IMR-90 (cell line): Measurements from ENCODE around the gene TBX4. TPM values are rescaled to one million over a fixed set of nuclear protein-coding genes. Genes with fewer than 3 reads are reported as not detected.

Experiments used
- ATAC-seq: fragments of 200-7000 bp; cut with Tn5 transposase; 2 replicates; pipeline ENCODE4 v1.9.1; 2020; ENCODE audit warnings: low read depth, mild to moderate bottlenecking, moderate library complexity
- BruUV-seq: library from RNA; stranded (reverse); fragments of 400-500 nt; replicated peaks from 2 replicates; lab custom pipeline; 2021; lab: Mats Ljungman, UMichigan
- CTCF ChIA-PET: fragments of 300-600 bp; formaldehyde crosslinking; extraction: SDS; loops from one replicate; lab custom pipeline; 2021; ENCODE audit warnings: antibody characterized with exemption; lab: Yijun Ruan, JAX
- POLR2A ChIA-PET: fragments of 300-600 bp; sonication (Branson Sonifier 250); formaldehyde crosslinking; loops from one replicate; lab custom pipeline; 2022; ENCODE audit warnings: antibody characterized with exemption; ENCODE audit not compliant: unreplicated experiment; lab: Charles Lee
- DNase-seq: peaks from one replicate; pipeline ENCODE4 v3.0.0; 2013
- H2AFZ ChIP-seq: replicated peaks from 2 replicates; pipeline ENCODE3; 2013; ENCODE audit warnings: low read length, mild to moderate bottlenecking; ENCODE audit not compliant: poor library complexity
- H2AK5ac ChIP-seq: 2 replicates; pipeline ENCODE4 v1.6.1; 2013; ENCODE audit warnings: low read depth, low read length, inconsistent platforms
- H2AK9ac ChIP-seq: replicated peaks from 2 replicates; pipeline ENCODE3; 2013; ENCODE audit warnings: mild to moderate bottlenecking, low read depth, low read length, moderate library complexity; ENCODE audit not compliant: poor library complexity
- H2BK120ac ChIP-seq: 2 replicates; pipeline ENCODE4 v1.6.1; 2013; ENCODE audit warnings: low read depth, low read length, inconsistent platforms
- H2BK15ac ChIP-seq: 3 replicates; pipeline ENCODE4 v1.6.1; 2013; ENCODE audit warnings: low read depth, low read length, inconsistent platforms
- H2BK20ac ChIP-seq: 2 replicates; pipeline ENCODE4 v1.6.1; 2013; ENCODE audit warnings: low read depth, mild to moderate bottlenecking, inconsistent platforms, low read length, moderate library complexity
- H2BK5ac ChIP-seq: 2 replicates; pipeline ENCODE4 v1.6.1; 2013; ENCODE audit warnings: mild to moderate bottlenecking, low read depth, low read length, inconsistent platforms; ENCODE audit not compliant: poor library complexity, severe bottlenecking
- H3K14ac ChIP-seq: replicated peaks from 2 replicates; pipeline ENCODE4 v1.6.1; 2013; ENCODE audit warnings: low read depth, low read length, inconsistent platforms
- H3K18ac ChIP-seq: 2 replicates; pipeline ENCODE4 v1.6.1; 2013; ENCODE audit warnings: low read depth, low read length, control low read depth
- H3K23ac ChIP-seq: 2 replicates; pipeline ENCODE4 v1.6.1; 2013; ENCODE audit warnings: low read depth, low read length, inconsistent platforms
- H3K27ac ChIP-seq: 2 replicates; pipeline ENCODE4 v1.5.1; 2013; ENCODE audit warnings: mild to moderate bottlenecking, control low read depth, low read length; ENCODE audit not compliant: insufficient read depth
- H3K27me3 ChIP-seq: 2 replicates; pipeline ENCODE4 v1.6.1; 2013; ENCODE audit warnings: low read length; ENCODE audit not compliant: control insufficient read depth, insufficient read depth
- H3K36me3 ChIP-seq: 2 replicates; pipeline ENCODE4 v1.6.1; 2013; ENCODE audit warnings: low read length, mixed read lengths; ENCODE audit not compliant: control insufficient read depth, insufficient read depth
- H3K4ac ChIP-seq: 2 replicates; pipeline ENCODE4 v1.6.1; 2013; ENCODE audit warnings: low read depth, low read length, inconsistent platforms
- H3K4me1 ChIP-seq: 2 replicates; pipeline ENCODE4 v1.6.1; 2013; ENCODE audit warnings: low read length, mixed read lengths; ENCODE audit not compliant: control insufficient read depth, insufficient read depth
- H3K4me2 ChIP-seq: 2 replicates; pipeline ENCODE4 v1.6.1; 2013; ENCODE audit warnings: low read depth, mild to moderate bottlenecking, control low read depth, low read length, moderate library complexity
- H3K4me3 ChIP-seq: 2 replicates; pipeline ENCODE4 v1.5.1; 2013; ENCODE audit warnings: low read depth, mild to moderate bottlenecking, control low read depth, low read length, moderate library complexity; ENCODE audit not compliant: insufficient read depth
- H3K56ac ChIP-seq: 2 replicates; pipeline ENCODE4 v1.6.1; 2013; ENCODE audit warnings: low read length, inconsistent platforms; ENCODE audit not compliant: insufficient read depth; ENCODE audit errors: extremely low read depth
- H3K79me1 ChIP-seq, 2 experiments: 2 replicates each; pipeline ENCODE4 v1.6.1; 2013; ENCODE audit warnings: low read length in 2 of 2, inconsistent platforms in 1 of 2, low read depth in 1 of 2
- H3K9ac ChIP-seq: 2 replicates; pipeline ENCODE4 v1.6.1; 2013; ENCODE audit warnings: low read depth, low read length, control low read depth
- H3K9me1 ChIP-seq: 2 replicates; pipeline ENCODE4 v1.6.1; 2013; ENCODE audit warnings: low read length, inconsistent platforms; ENCODE audit not compliant: insufficient read depth
- H3K9me3 ChIP-seq: 2 replicates; pipeline ENCODE4 v1.6.1; 2013; ENCODE audit warnings: low read length; ENCODE audit not compliant: control insufficient read depth, insufficient read depth
- H4K20me1 ChIP-seq: 2 replicates; pipeline ENCODE4 v1.6.1; 2013; ENCODE audit warnings: low read length, inconsistent platforms; ENCODE audit not compliant: insufficient read depth
- H4K5ac ChIP-seq: 2 replicates; pipeline ENCODE4 v1.6.1; 2013; ENCODE audit warnings: mild to moderate bottlenecking, low read depth, low read length, control low read depth
- H4K8ac ChIP-seq, 2 experiments: 2 replicates each; pipeline ENCODE4 v1.6.1; 2013; ENCODE audit warnings: low read depth in 2 of 2, low read length in 2 of 2, control low read depth in 1 of 2, inconsistent platforms in 1 of 2
- H4K91ac ChIP-seq: 2 replicates; pipeline ENCODE4 v1.6.1; 2013; ENCODE audit warnings: low read depth, low read length, inconsistent platforms; ENCODE audit not compliant: insufficient read depth
- ELK1 ChIP-seq: fragments of 150-350 bp; IDR thresholded peaks from 2 replicates; pipeline ENCODE4 v1.6.1; 2016; ENCODE audit warnings: low read depth, mild to moderate bottlenecking, low read length, moderate library complexity, borderline replicate concordance
- FOS ChIP-seq: fragments of 150-350 bp; IDR thresholded peaks from 2 replicates; pipeline ENCODE4 v1.6.1; 2016; ENCODE audit warnings: low read depth, low read length
- MAFK ChIP-seq: IDR thresholded peaks from 2 replicates; pipeline ENCODE4 v1.6.1; 2012; ENCODE audit warnings: low read depth, low read length, improper control_type of control experiment
- MAZ ChIP-seq: IDR thresholded peaks from 2 replicates; pipeline ENCODE4 v1.6.1; 2012; ENCODE audit warnings: low read depth, mild to moderate bottlenecking, low read length, improper control_type of control experiment, moderate library complexity, borderline replicate concordance
- MXI1 ChIP-seq: IDR thresholded peaks from 2 replicates; pipeline ENCODE4 v1.6.1; 2012; ENCODE audit warnings: low read depth, mild to moderate bottlenecking, low read length, moderate library complexity, borderline replicate concordance
- POLR2A ChIP-seq: IDR thresholded peaks from 2 replicates; pipeline ENCODE4 v1.6.1; 2012; ENCODE audit warnings: mild to moderate bottlenecking, low read depth, low read length
- RAD21 ChIP-seq: IDR thresholded peaks from 2 replicates; pipeline ENCODE4 v1.6.1; 2012; ENCODE audit warnings: low read length, improper control_type of control experiment
- RCOR1 ChIP-seq: IDR thresholded peaks from 2 replicates; pipeline ENCODE4 v1.6.1; 2012; ENCODE audit warnings: mild to moderate bottlenecking, low read length, improper control_type of control experiment; ENCODE audit not compliant: insufficient replicate concordance
- RFX5 ChIP-seq: IDR thresholded peaks from 2 replicates; pipeline ENCODE4 v1.8.0; 2012; ENCODE audit warnings: low read depth, mild to moderate bottlenecking, low read length, moderate library complexity
- SMC3 ChIP-seq: fragments of 150-350 bp; IDR thresholded peaks from 2 replicates; pipeline ENCODE4 v1.6.1; 2016; ENCODE audit warnings: low read depth, mild to moderate bottlenecking, antibody characterized with exemption, low read length, moderate library complexity
- WGBS, 2 experiments: methylation state at CpG; one replicate each; pipeline versions ENCODE4 v1.1.5 to v1.1.7; 2013; ENCODE audit warnings: missing lambda C conversion rate in 2 of 2; ENCODE audit not compliant: insufficient read length in 1 of 2; ENCODE audit errors: extremely low coverage in 2 of 2; 5-methylcytosine and 5-hydroxymethylcytosine counted together
- dilution Hi-C: fragments of 300-500 bp; cut with HindIII; formaldehyde crosslinking; loops from one replicate; pipeline ENCODE4 v1.14.3; 2018; ENCODE audit warnings: low sequenced_read_pairs; ENCODE audit not compliant: unreplicated experiment
- in situ Hi-C: fragments of 300-500 bp; cut with MboI; formaldehyde crosslinking; loops from 3 replicates; pipeline ENCODE4 v1.14.3; 2019; ENCODE audit warnings: low sequenced_read_pairs, inconsistent platforms, mixed read lengths
- intact Hi-C: fragments of 100-400 bp; cut with micrococcal nuclease; formaldehyde crosslinking; loops from 2 replicates; pipeline ENCODE4 v1.10.0; 2022
- polyA plus RNA-seq, 3 experiments: library from polyadenylated mRNA; depleted of rRNA; stranded (reverse); fragments of >200 nt; gene quantifications; 2 replicates each; pipeline ENCODE4 v1.2.3, GENCODE V29; 2012; ENCODE audit warnings: low replicate concordance in 1 of 3
- total RNA-seq: library from RNA; depleted of rRNA; stranded (reverse); fragments of >200 nt; gene quantifications from 2 replicates; pipeline ENCODE4 v1.2.3, GENCODE V29; 2012

The TBX4 gene
- total and polyA plus RNA-seq, 2 of the 4 experiments (the other 2 are of a cell fraction): 0.05 TPM; not detected in 1

DNA sequence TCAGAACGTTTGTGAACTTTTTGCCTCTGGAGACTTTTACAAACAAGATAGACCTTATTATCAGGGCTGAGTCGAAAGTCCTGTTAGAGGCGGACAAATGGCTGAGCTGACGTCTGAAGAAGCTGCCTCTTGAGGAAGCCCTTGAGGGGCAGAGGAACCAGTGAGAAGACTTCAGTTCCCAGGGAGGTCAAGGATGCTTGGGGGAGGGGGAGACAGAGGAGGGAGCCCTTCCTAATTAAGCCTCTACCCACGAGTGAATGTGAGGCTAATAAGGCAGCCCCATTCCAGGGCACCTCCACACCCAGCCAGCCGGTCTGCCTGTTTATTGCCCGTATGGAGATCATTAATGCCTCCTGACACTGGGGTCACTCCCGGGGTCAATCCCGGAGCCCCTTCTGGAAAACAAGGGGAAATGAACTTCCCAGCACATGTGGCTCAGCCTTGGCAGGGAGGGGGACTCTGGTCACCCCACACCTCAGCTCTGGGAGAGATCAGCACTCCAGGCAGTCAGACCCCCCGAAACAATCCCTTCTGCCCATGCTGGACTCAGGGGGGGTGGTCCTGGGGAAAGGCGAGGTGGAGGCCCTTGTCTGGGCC, 9.2 kb upstream of the TBX4 start:
- H3K9me1 ChIP-seq: 0 out of 2 replicates have a peak, but pooled peaks cover 3% of the 10 kb centered on the region
- no peak overlapping the region for H3K23ac ChIP-seq
- H3K4me3 ChIP-seq: no peak overlapping the region
- H2BK120ac ChIP-seq: no peak overlapping the region
- H3K27me3 ChIP-seq: peaks cover 23% of the 10 kb centered on the region
- DNase-seq: no peak
- H3K4me1 ChIP-seq: peaks cover 4% of the 10 kb centered on the region; the same call in 1 of the 2 replicates
- H3K14ac ChIP-seq: no peak overlapping the region
- no peak overlapping the region for H2BK20ac ChIP-seq
- no peak overlapping the region for H2AK5ac ChIP-seq
- no peaks in the 10 kb centered on the region for H4K20me1 ChIP-seq
- no peaks in the 10 kb centered on the region for H3K79me1 ChIP-seq
- BruUV-seq: no TSS peak
- ChIA-PET CTCF (interaction anchor here (0.6 kb wide), 1 partner anchor 533 kb away, joined by 3 read pairs; no protein-coding TSS in a partner anchor), POLR2A (no interaction called here)
- no peak overlapping the region for H4K8ac ChIP-seq
- no peak overlapping the region for H3K18ac ChIP-seq
- WGBS, 2 experiments: no CpG with 5 or more reads among the region's 11 CpGs
- H2AFZ ChIP-seq: no peak overlapping the region
- no peak overlapping the region for H2BK5ac ChIP-seq
- dilution Hi-C loops: no loop called here
- H4K5ac ChIP-seq: no peak overlapping the region
- no peak overlapping the region for H3K27ac ChIP-seq
- no peak overlapping the region for H3K4ac ChIP-seq
- H2BK15ac ChIP-seq: no peak overlapping the region
- intact Hi-C loops: no loop called here
- no peak overlapping the region for H3K9ac ChIP-seq
- H2AK9ac ChIP-seq: no peak overlapping the region
- H4K91ac ChIP-seq: no peak overlapping the region
- H3K4me2 ChIP-seq: no peak overlapping the region
- TF ChIP-seq RFX5 (no peak), RCOR1 (no peak), MAFK (no peak), MAZ (no peak), ELK1 (no peak), FOS (no peak), RAD21 (no peak), MXI1 (no peak), SMC3 (no peak), POLR2A (no peak)
- H3K56ac ChIP-seq: no peak overlapping the region
- no peak for ATAC-seq
- in situ Hi-C loops: no loop called here
- peaks cover 5% of the 10 kb centered on the region for H3K9me3 ChIP-seq
- H3K36me3 ChIP-seq: no peaks in the 10 kb centered on the region
